GM18907 (cell line): ENCODE results near the gene DNMT3B.

Experiments used
- ATAC-seq: cut with Tn5 transposase; IDR thresholded peaks from one replicate; pipeline ENCODE4 v1.9.1; 2021; ENCODE audit warnings: mild to moderate bottlenecking, moderate library complexity; ENCODE audit not compliant: unreplicated experiment

The DNMT3B gene

DNA sequence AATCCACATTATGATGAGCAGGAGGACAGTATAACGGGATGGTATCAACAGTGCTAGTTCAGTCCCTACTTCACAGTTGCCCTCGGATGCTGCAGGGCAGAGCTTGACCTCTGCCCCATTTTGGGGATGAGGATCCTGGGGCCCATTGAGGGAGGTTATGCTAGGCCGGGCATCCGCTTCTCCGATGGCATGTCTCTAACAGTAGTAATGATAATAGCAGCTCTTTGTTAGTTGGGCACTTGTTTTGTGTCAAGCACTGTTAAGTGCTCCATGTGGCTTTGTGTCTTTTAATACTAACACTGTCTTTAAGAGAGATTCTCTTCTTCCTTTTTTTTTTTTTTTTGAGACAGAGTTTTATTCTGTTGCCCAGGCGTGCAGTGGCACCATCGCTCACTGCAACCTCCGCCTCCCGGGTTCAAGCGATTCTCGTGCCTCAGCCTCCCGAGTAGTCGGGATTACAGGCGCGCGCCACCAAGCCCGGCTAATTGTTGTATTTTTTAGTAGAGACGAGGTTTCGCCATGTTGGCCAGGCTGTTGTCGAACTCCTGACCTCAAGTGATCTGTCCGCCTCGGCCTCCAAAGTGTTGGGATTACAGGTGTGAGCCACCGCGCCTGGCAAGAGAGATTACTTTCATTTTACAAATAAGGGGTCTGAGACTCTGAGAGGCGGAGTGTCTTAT is 58.7 kb downstream of the DNMT3B start:
- no peak for ATAC-seq

GRCh38 chr20:32822225-32822624 is 60.0 kb downstream of the DNMT3B start:
- ATAC-seq: no peak

- no peak for ATAC-seq
These were observed 60.9 kb downstream of the DNMT3B start for GRCh38 chr20:32823078-32823477.

- ATAC-seq: no peak
These were observed 61.8 kb downstream of the DNMT3B start for GRCh38 chr20:32823737-32824588.

GRCh38 chr20:32828029-32828680 is 66.0 kb downstream of the DNMT3B start:
- ATAC-seq: no peak

DNA sequence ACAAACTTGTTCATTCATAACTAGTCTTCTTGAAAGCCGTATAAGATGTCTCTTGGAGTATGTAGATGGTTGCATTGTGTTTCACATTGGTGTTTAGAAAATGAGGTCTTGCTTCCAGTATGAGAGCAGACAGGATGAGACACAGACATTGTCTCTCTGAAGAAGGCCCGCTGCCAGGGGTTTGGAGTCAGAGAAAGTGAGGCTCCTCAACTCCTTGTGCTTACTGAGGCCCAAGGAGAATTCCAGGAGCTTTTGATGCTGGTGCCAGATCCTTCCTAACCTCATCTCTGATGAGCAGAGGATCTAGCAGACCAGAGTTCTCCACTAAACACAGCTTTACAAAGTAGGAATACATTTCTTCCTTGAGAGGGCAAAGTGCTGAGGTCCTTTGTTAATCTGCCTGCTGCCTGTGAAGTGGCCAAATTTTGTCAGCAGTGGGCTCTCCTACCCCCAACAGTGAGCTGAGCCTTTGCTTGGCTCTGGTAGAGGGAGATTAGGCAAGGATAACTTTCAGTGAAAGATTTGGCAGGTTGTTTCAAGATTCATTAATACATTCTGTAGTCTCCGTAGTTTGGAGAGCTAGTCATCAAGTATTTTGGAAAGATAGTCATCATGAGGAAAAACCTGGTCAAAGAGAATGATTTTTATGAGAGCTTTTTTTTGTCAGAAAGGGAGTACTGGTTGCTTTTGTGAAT is 67.3 kb downstream of the DNMT3B start:
- no peak for ATAC-seq

GRCh38 chr20:32830437-32830836 is 68.3 kb downstream of the DNMT3B start:
- no peak for ATAC-seq

GRCh38 chr20:32831982-32832381 is 69.8 kb downstream of the DNMT3B start:
- ATAC-seq: no peak

DNA sequence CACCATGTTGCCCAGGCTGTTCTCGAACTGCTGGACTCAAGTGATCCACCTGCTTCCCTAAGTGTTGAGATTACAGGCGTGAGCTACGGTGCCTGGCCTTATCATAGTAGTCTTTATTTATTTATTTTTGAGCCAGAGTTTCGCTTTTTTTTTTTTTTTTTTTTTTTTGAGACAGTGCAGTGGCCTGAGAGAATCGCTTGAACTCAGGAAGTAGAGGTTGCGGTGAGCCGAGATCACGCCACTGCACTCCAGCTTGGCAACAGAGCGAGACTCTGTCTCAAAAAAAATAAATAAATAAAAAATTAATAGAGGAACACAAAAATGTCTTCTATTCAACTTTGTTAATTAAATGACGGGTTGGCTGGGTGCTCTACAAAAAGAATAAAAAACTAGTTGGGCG is 70.5 kb downstream of the DNMT3B start:
- no peak for ATAC-seq

DNA sequence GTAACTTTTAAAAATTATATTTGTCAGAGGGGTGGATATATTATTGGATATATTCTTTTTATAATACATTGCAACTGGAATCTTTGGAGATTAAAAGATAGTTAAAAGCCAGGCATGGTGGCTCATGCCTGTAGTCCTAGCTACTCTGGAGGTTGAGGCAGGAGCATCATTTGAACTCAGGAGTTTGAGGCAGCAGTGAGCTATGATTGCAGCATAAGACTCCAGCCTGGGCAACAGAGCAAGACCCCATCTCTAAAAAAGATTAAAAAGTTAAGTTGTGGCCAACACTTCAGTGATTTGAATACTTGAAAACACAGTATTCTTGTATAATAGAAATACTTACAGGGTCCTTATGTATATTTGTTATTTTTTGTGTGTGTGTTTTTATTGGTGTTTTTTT is 72.8 kb downstream of the DNMT3B start:
- no peak for ATAC-seq

DNA sequence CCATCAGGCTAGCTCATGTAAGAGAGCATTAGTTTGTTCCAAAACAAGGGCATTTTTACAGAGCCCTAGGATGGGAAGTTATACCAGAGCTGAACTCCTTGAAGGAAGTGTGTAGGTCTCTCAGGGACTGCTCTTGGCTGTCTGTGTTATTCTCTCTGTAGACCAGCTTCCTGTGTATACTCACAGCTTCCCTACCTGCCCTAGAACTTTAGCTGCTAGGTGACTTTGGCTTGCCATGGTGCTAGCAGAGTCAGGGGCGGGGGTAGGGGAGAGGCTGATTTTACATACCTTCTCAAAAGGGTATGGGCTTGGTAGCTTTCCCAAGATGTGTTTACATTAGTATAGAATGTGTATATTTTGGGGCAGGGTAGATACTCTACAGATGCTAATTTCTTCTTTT is 75.0 kb downstream of the DNMT3B start:
- ATAC-seq: no peak

GRCh38 chr20:32839227-32839981 is 77.2 kb downstream of the DNMT3B start:
- ATAC-seq: no peak

DNA sequence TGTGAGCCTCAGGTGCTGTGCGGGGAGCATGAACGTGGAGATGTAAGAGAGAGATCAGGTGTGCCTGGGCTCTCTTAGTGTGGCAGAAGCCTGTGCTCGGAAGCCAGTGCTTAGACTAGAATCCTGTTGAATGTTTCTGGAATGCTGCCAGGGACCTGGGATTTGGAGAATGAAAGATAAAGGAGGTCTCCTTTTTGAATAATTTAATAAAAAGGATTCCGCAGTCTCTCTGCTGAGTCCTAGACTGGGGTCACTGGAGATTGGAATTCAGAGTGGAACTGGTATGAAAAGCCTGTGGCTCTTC is 77.7 kb downstream of the DNMT3B start:
- ATAC-seq: no peak

DNA sequence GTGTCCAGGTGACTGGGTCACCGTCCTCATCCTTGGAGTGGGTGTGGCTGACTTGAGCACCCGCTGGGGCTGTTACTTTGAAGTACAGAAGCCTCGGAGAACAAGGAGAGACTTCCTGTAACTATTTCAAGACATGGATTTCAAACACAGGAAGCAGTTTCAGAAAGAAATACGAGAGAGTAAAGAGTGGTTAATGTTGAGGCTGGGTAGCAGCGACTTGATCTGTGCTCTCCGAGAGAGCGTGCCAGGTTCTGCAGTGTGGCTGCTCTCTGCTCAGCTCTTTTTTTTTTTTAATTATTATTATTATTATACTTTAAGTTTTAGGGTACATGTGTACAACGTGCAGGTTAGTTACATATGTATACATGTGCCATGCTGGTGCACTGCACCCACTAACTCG is 79.0 kb downstream of the DNMT3B start:
- no peak for ATAC-seq

GRCh38 chr20:32841632-32842031 is 79.4 kb downstream of the DNMT3B start:
- no peak for ATAC-seq

DNA sequence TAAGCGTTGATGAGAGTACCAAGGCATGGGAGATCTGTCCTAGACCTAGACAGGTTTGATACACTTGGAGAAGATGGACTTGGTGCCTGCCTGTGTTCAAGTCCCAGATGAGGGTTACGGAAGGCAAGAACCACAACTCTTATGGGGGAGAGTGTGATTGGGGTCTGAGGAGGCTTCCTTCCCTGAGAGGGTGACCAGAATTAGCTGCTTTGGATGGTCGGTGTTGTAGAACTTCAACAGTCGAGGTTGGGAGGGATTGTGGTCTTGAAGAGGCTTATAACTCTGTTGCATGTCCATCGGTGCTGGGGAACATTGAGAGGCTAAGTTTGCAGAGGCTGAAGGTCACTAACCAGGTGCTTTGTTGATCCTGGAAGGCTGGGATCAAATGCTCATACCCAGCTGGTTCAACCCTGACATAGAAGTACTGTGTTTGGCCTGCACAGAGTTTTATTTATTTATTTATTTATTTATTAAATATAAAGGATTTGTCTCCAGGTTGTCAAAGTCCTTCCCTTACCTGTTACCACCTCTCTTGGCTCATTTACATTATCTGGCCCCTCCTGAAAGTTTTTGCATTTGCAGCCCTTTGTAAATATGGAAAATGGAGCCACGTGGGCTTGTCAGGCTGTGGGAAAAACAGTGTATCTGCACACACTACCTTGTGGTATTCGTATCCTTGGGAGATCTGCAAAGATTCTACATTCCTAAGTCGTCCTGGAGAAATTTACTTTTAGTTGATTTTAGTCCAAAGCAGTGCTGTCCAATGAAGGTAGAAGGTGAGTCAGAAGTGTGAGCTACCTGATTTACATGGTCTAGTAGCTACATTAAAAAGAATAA is 80.7 kb downstream of the DNMT3B start:
- ATAC-seq: no peak

- ATAC-seq: no peak
These were observed 83.6 kb downstream of the DNMT3B start for GRCh38 chr20:32845786-32846185.

- no peak for ATAC-seq
These were observed 84.7 kb downstream of the DNMT3B start for GRCh38 chr20:32846852-32847251.

GRCh38 chr20:32847964-32848363 is 85.8 kb downstream of the DNMT3B start:
- no peak for ATAC-seq

- no peak for ATAC-seq
These were observed 86.7 kb downstream of the DNMT3B start for GRCh38 chr20:32848846-32849245.
